Fibroblast of villous mesenchyme (primary cell): ENCODE results near the gene SERINC1. TPM values are rescaled to one million over a fixed set of nuclear protein-coding genes. Genes with fewer than 3 reads are reported as not detected.
"Not testable (repeated sequence)": the region's sequence is repeated elsewhere in the genome, so short reads cannot be mapped to it uniquely, and the experiment has no call there.

Experiments used
- DNase-seq: peaks from one replicate; pipeline ENCODE4 v3.0.0-alpha.2; 2010; ENCODE audit warnings: low read depth
- H3K4me3 ChIP-seq: 2 replicates; pipeline ENCODE4 v1.5.1; 2011; ENCODE audit warnings: low read depth, mild to moderate bottlenecking, low read length
- CTCF ChIP-seq: IDR thresholded peaks from 2 replicates; pipeline ENCODE4 v1.5.1; 2012; ENCODE audit warnings: low read depth, mild to moderate bottlenecking, low read length; ENCODE audit not compliant: insufficient read depth
- total RNA-seq: library from RNA; depleted of rRNA; stranded (reverse); fragments of >200 nt; gene quantifications from 2 replicates; pipeline ENCODE4 v1.2.3, GENCODE V29; 2012

SERINC1 gene
- 142 and 246 TPM in 2 replicates for total RNA-seq

- peak; percentile 96 for DNase-seq
- TF ChIP-seq CTCF, result no peak
Measured at GRCh38 chr6:122471107-122472021, at the start of gene SERINC1. TSS of gene SERINC1 (minus strand) at chr6:122471807. CDS start at chr6:122471737, 70 bp downstream.

GRCh38 chr6:122511193-122511924 is 39.8 kb upstream of the SERINC1 start:
- DNase-seq, result no peak
- H3K4me3 ChIP-seq, result no peak overlapping the region
- TF ChIP-seq CTCF, result no peak

More at GRCh38 chr6:122471107-122472021, at the start of gene SERINC1:
- peak within 1 kb of the TSS; percentile 99 for H3K4me3 ChIP-seq

- not testable (repeated sequence) for DNase-seq, H3K4me3 ChIP-seq
Measured at GRCh38 chr6:122505170-122505569, 33.6 kb upstream of the SERINC1 start.

GRCh38 chr6:122501475-122501874 is 29.9 kb upstream of the SERINC1 start:
- TF ChIP-seq CTCF, result no peak
- DNase-seq, result no peak
- H3K4me3 ChIP-seq, result no peak overlapping the region

- no peak for DNase-seq
- H3K4me3 ChIP-seq, result no peak overlapping the region
- TF ChIP-seq CTCF, result no peak
Measured at GRCh38 chr6:122495612-122496011, 24.0 kb upstream of the SERINC1 start.

- DNase-seq, result no peak
- H3K4me3 ChIP-seq, result no peak overlapping the region
- no peak for TF ChIP-seq CTCF
Measured at GRCh38 chr6:122494665-122495272, 23.2 kb upstream of the SERINC1 start.
